ENCODE results near the gene MFF. TPM values are rescaled to one million over a fixed set of nuclear protein-coding genes. Genes with fewer than 3 reads are reported as not detected.
"Not testable (repeated sequence)": the region's sequence is repeated elsewhere in the genome, so short reads cannot be mapped to it uniquely, and the experiment has no call there.

The MFF gene
- polyA plus RNA-seq, 3 donors = 121 to 144 (median 126) TPM

DNA sequence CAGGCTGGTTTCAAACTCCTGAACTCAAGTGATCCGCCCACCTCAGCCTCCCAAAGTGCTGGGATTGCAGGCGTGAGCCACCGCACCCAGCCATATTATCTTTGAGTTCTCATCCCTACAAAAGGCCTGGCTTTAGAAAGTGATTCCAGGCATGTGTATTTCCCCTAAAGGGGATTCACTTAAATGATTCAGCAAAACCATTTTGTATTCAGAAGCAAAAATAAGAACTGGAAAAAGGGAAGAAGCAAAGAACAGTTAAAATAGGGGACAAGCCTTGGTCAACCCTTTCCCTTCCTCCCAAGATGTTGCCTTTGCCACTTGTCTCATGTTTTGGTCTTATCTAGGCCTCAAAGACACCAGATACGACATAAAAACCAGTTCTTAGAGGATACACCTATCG, 43.5 kb downstream of the MFF start:
- DNase-seq = no peak

DNA sequence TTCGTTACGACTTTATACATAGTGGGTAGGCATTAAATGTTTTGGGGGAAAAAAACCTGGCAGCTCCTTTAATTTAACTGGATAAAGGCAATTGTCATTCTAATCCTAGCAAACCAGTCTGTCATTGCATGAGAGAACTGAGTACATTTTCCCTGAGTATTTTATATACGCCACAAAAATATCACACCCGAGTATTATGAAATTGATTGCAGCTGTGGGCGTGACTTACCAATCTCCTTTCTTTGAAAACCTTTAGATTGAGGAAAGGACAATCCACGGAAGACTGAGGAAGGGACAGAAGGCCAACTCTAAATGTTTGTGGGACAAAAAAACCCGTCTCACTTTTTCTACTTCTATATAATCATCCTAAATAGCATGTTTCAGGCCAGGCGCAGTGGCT, 45.0 kb downstream of the MFF start:
- DNase-seq = no peak

DNA sequence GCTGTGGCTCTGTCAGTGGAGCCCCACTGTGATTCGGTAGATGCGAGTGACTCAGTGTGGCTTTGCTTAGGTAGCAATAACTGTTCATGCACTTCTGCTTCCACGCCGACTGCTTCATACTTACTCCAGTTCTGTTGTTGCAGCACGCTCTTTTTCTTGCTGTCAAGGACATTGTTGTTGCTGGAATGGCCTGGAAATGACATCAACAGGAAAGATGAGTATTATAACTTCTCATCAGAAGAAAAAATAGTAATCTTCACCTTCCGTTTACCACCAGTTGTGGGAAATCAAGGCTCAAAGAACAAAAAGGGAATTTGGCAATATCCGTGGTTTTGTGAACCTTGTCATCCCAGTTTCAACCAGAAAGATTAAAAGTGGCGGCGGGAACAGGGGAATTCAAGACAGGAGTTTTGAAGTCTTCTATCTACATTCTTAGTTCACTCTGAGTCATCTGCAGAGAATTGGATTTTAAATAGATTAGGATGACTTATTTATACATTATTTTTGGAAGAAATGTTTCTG, 45.8 kb downstream of the MFF start:
- no peak for DNase-seq

DNA sequence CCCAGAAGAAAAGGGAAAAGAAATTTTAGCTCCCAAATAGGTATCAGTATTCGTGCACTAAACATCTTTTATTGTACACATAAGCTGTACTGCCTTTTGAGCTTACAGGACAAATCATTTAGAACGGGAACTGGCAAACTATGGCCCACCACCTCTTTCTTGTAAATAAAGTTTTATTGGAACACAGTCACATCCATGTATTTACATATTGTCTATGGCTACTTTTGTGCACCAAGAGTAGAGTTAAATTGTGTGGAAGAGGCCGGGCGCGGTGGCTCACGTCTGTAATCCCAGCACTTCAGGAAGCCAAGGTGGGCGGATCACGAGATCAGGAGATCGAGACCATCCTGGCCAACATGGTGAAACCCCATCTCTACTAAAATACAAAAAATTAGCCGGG, 48.3 kb downstream of the MFF start:
- DNase-seq = no peak

DNA sequence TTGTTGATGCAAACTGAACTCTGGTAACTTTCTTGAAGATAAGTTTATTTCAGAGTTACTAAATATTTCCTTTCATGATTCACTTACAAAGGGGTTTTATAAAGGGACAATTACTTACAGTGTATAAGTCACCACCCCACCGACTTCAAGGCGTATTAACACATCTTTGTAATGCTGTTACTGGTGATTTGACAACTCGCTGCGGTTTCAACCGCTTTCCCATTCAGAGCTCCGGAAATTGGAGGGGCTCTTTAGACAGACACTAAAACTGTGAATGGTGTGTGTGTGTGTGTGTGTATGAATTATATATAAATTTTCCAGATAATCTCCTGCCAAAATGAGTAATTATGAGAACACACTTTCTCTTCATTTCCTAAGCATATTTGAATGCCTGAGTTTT, 49.1 kb downstream of the MFF start:
- no peak for DNase-seq

DNA sequence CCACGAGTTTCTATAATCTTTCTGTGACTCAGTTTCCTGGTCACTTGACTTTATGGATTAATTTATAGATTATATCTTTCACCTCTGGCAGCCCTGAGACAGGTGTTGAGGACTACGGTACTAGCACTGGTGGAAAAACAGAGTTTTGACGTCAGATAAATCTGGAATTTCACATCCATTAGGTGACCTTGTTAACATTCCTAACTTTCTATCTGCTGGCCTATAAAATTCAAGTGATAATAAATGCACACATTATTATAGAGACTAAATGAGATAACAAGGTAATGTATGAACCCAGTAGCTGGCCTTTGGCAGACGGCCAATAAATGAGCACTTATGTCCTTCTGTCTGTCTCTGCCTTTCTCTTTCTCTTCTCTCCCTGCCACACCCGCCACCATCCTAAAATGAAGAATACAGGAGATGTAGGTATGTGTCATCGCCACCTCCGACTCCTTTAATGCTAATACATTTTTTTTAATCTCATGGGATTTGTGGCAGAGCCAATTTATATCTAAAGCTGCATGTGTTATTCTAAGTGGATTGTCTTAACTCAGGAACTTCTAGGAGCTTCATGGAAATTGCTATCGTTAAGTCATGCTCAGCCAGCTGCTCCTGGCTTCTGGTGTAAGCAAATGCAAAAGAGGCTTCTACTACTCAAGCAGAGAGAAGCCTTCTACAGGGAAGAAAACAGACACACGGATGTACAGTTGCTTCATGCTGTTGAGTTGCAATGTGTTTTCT, 51.8 kb downstream of the MFF start:
- no peak for DNase-seq

DNA sequence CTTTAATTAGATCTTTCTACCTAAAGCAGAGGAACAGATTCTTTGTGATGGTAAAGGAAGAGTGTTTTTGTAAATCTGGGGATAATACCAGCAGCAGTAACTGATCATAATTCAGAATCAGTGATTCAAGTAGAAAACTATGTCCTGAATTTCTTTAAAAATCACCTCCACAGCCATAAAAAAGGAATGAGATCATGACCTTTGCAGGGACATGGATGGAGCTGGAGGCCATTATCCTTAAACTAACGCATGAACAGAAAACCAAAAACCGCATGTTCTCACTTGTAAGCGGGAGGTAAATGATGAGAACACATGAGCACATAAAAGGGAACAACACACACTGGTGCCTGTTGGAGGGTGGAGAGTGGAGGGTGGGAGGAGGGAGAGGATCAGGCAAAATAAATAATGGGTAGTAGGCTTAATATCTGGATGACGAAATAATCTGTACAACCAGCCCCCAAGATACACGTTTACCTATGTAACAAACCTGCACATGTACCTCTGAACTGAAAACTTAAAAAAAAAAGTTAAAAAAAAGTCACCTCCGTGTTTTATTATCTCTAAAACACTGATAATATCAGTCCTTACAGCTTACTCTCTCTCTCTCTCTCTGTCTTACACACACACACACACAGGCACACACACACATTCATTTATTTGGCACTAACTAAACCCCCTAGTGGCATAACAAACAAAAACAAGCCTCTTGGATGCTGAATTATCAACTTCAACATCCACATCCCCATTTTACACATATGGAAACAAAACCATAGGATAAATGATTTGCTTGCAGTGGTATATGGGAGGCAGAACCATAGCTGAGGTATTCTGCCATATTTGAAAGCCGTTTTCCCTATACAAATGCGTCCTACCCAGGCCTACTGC, 52.7 kb downstream of the MFF start:
- no peak for DNase-seq

DNA sequence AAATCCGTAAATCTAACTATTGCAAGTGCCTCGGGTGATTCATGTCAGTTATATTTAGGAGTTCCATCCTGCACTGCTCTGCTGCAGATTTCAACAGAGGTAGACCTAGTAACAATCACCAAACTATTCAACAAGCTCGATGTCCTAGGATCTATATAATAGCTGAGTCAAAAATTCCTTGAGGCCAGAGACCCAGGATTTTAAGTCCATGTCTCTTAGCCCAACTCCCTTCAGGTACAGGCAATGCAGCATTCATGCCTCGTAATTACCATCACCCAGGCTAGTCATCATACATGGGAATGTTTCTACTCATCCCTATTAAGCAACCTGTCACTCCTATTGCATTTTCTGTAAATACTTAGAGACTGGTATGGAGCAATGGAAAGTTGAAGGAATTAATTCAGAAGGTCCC, 53.3 kb downstream of the MFF start:
- DNase-seq = no peak

DNA sequence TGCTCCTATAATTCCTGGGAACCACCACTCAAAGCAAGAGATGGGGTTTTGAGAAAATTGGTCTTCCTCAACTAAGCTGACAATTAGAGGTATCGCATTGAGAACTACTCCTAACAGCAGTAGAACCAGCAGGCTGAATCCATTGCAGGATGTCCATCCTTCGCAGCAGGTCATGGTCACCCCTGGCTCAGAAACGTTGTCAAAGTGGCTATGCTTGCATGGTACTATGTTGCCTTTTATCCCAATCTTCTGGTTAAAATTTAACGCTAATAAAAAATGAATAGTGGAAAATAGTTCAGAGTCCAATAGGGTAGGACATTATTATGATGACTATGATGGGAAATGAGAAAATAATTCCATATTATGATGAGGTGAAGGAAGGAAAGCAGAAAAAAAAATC, 54.0 kb downstream of the MFF start, which contains the start of gene TM4SF20:
Gene TM4SF20, minus strand, starts transcription at position 212 of the 400 bp plus-strand sequence. Its CDS starts 38 bp downstream, at position 174.
- DNase-seq = no peak

DNA sequence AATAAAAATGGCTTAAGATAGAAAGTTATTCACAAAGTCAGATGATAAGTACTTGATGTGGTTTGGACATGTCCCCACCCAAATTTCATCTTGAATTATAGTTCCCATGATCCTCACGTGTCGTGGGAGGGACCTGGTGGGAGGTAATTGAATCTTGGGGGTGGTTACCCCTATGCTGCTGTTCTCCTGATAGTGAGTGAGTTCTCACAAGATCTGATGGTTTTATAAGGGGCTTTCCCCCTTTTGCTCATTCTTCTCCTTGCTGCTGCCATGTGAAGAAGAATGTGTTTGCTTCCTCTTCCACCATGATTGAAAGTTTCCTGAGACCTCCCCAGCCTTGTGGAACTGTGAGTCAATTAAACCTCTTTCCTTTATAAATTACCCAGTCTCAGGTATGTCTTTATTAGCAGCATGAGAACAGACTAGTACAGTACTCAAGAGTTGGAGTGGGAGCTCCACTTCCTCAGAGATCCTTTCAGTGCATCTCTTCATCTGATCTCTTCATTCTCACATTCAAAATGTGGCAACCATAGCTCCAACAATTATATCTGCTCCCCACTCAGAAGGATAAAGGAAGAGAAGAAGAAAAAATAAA, 57.3 kb downstream of the MFF start:
- DNase-seq = not testable (repeated sequence)

DNA sequence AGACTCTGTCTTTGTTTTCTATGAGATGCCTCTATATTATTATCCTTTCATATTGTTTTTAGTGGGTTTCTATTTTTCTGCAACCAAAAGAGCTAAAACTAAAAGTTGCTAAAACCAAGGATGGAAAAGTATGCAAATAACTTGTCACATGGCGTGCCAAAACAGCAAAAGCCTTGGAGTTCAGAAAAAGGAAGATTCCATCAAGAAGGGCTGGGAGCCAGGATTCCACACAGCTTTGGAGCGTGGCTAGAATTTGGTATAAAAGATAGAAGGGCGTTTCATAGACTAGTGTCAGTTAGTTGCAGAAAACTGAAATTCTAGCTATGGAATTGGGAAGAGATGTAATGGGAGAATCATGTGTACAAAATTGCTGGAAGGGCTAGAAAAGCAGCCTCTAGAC, 58.6 kb downstream of the MFF start:
- no peak for DNase-seq

DNA sequence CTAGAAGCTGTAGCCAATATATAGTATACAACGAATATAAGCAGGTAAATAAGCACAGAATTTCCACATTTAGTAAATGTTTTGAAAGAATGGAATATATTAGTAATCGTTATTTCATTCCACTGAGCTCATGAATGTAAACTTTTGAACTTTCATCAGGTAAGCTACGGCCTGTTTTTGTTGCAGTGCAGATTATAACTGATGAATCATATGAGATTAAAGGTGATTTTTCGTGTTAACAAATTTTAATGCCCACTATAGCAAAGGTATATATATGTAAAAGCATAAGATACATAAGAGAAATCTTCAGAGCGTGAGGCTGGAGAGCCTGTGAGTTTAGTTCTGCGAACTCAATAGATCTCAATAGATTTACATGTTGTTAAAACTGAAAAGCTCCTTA, 61.6 kb downstream of the MFF start:
- DNase-seq = no peak

DNA sequence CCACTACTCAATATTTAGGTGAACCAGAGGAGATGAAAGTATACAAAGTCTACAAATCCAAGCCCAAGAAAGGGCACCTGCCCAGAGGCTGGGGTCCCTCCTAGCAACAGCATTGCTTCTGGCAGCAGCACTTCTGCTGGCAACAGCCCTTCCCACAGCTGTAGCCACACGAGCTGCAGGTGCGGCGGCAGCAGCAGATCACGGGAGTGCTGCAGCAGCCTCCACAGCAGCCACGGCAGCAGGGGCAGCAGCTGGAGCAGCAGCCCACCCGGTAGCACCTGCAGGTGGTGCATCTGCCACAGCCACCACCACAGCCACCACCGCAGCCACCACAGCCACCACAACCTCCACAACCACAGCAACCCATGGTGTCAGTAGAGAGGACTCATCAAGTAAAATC, 62.5 kb downstream of the MFF start, which contains the start of gene SCYGR1:
Gene SCYGR1, minus strand, starts transcription at position 367 of the 400 bp plus-strand sequence. Its CDS starts 0 bp downstream, at position 367.
- not testable (repeated sequence) for DNase-seq

DNA sequence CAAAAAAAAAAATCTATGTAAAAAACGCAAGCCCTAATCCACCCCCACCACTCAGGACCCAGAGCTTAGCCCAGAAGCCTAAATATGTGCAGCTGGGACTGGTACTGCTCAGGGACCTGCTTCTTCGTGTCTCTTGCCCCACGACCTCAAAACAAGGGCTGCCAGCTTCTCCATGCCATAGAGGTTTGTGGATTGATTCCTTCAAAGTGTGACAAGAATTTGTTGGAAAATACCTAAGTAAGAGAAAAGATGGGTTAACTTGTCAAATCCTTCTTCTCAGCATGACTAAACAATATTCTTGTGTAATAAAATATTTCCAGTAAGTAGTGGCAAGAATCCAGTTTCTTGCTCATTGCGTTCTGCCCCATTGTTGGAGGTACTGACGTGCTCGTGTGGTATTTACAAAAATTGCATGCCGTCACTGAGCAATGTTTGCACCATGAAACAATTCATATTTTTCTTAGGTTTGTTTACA, 63.5 kb downstream of the MFF start:
- no peak for DNase-seq

DNA sequence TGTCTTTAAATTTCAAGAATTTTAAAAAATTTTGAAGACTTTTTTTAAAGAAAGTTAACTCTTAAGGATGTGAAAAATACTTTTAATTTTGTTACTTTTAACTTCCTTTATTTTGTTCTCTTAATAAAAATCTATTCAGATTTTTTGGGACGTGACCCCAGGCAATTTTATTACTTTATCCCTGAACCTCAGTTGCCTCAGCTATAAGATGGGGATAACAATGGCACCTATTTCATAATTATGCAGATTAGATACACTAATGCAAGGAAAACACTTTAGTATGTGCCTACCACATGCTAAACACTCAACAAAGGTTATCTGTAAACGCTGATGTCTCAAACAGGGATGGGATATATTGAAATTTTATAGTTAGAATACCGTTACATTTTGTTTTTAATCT, 64.2 kb downstream of the MFF start:
- DNase-seq = no peak

DNA sequence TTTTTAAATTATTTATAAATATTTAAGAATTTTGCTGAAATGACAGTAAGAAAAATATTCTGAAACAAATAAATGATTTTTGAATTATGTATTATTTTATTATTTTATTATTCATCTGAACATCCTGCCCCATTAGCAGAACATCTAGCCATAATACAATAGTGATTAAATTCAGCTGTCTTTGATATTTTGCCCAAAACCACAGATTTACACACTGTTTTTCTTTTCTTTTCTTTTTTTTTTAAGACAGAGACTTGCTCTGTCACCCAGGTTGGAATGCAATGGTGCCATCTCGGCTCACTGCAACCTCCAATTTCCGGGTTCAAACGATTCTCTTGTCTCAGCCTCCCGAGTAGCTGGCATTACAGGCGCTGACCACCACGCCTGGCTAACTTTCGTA, 64.6 kb downstream of the MFF start:
- DNase-seq = no peak

DNA sequence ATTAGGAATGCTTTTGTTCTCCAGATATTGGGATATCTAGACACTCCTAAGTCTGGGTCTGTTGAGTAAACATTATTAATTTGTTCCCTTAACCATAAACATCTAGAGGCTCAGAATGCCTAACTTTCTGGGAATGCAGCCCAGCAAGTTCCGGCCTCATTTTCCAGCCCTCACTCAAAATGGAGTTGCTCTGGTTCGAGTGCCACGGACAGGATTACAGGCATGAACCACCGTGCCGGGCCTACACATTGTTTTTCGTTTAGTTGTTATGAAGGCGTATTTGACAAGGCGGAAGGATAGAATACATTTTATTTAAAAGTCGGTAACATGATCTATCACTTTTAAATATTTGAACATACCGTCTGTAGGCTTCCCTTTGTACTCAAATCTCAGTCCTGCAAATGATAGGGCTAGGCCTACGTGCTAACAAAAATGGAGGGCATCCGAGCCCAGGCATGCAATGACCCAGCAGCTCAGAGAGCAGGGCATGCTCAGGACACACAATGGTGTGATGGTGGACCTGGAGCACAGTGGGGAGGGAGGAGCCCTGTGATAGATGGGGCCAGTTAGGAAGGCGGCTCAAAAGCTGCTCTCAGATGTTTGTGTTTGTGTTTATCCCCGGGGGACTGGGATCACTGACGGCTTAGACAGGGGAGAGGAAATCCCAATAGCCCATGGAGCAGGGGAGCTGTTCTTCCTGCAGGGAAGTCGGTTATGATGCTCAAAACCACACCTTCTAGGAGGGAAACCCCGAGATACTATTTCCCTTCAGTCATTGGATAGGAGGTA, 65.6 kb downstream of the MFF start:
- no peak for DNase-seq

DNA sequence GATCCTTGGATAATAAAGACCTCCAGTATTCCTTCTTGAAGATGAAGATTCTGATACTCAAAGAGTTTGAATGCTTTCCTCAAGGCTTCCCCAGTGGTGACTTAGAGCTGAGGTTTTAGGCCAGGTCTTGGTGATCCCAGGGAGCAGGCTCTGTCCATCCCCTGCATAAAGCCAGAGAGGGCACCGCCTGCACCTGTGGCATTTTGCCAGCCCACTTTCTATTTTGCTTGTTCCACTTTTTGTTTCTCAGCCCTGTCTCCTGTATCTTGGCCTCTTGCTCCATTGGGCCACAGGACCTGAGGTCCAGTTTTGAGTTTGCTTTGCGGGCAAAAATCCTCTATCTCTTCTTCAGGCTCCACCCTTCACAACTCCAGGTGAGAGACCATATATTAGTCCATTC, 69.3 kb downstream of the MFF start:
- DNase-seq = no peak

DNA sequence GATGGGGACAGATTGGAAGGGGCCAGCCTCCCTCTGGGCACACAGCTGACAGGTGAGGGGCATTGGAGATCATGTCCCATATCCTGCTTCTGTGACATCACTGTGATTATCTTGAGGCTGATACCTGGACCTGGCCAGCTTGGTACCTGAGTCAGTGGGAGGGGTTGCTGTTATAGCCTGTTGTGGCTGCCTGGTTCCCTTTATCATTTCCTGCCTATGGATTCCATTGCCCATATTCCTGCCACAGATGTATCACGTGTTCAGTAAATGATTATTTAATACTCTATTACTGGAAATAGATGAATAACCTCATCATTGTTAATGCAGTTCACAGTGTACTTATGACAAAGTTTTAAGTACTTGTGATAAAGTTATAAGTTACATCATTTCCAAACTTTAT, 70.5 kb downstream of the MFF start:
- no peak for DNase-seq

DNA sequence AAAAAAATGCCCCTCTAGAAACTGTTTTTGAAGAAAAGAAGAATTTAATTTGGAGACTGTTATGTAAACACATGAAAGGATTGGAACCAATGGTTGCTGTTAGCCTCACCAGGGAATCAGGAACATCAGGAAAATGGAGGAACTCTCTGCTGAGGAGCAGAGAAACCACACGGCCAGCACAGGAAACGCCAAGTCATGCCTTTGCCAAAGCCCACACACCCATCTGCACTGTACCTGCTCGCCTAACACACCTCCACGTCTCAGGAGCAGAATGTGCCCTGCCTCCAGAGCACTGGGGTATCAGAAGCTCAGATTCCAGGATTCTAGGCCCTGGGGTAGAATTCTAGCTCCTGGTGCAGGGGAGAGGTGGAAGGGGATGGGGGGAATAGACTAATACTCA, 72.5 kb downstream of the MFF start:
- DNase-seq = no peak
